T follicular helper cell (primary cell): Measurements from ENCODE around the gene SOX30.
A peak's percentile ranks its signal among the peaks of the same experiment; 100 is the strongest.

Experiments used
- DNase-seq: peaks from one replicate; pipeline ENCODE4 v3.0.0-alpha.2; 2020; ENCODE audit warnings: low read depth

Gene SOX30

DNA sequence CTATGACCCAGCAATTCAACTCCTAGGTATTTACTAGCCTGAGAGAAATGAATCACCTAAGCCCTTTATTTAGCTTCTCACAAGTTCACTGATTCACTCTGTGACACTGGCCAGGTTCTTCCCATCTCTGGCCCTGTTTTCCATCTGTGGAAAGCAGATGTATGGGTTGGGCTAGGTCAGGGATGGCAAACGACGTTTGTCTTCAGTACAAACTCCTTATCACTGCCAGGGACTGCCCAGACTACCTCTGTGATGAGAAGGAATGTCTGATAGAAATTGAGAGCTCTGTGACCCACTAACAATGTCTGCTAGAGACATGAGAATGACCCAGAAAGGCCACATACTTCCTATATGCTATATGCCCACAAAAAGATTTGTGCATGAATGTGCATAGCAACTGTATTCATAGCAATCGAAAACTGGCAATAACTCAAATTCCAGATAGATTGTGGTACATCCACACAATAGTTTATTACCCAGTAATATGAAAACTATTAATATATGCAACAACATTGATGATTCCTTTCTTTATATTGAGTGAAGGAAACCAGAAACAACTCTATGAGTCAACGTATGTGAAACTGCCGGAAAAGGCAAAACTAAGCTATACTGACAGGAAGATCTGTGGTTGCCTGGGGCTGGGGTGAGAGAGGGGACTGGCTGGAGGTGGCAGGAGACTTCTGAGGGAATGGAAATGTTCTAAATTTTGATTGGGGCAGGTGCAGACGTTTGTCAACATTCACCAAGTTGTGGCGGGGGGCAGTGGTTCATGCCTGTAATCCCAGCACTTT, 44.7 kb downstream of the SOX30 start:
- peak; percentile 42 for DNase-seq

DNA sequence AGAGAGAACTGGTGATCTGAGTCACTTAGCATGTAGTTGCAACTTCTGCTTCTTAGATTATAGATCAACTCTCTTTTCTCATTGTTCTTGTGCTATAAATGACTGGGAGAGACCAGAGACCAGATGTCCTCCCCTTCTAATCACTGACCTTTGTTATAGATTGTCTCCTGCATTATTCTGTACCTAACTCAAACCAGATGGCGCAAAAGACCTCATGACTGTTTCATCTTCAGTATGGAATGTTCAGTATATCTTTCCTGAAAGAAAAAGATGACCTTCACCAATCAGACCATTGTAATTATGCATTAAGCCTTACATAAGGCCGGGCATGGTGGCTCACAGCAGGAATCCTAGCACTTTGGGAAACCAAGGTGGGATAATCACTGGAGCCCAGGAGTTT, 46.2 kb downstream of the SOX30 start:
- no peak for DNase-seq

DNA sequence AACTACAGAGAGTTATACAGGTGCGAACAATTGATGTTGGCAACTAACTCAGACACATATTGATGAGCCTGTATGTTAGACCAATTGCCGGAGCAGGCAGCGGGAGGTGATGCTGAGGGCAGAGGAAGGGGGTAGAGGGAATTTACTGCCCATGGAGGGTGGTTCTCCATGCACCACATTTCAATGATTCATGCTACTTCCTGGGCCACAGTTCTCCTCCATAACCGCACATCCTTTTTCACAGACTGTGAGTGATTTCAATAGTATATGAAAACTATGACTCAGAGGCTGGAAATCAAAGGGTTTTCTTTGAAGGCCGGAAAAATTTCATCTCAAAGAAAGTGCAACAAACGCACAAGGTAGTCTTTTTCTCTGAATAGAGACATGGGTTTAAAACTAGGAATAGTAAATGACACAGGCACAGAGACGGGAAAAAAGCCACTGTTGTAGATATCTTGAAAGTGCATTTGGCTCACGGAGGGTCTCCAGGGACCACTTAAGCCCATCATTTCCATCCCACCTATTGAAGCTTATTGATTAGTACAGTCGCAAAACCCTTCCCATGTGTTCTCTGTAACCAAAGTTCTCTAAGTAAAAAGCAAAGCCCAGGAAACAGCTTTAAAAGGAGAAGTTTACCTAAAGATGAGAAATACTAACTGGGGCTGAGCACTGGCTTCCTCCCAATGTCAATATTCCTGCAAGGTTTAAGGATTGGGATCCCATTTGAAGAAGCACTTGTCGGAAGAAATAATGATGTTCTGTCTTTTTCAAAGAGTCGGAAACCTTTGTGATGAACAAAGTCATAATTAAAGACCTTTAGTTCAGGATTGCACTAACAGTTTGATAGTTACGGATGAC, 48.7 kb downstream of the SOX30 start:
- peak; percentile 58 for DNase-seq

DNA sequence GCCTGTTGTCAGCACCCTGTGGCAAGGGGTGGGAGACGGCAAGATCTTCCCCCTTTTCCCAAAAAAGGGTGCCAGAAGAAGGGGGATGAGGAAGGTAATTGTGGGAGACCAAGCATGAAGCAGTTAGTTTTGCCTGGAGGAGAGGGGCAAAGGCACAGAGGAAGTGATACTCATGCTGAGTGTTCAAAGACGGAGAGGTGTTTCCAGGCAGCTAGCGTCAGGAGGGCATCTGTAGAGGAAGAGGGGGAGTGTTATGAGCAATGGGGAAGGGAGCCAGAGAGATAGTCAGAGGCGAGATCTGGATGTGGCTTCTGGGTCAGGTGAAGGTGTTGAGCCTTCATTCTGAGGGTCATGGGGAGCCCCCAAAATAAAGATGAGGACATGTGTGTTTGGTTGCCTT, 49.7 kb downstream of the SOX30 start:
- DNase-seq, result no peak

- no peak for DNase-seq
Measured at GRCh38 chr5:157600252-157600651, 52.0 kb downstream of the SOX30 start.

- DNase-seq, result no peak
Measured at GRCh38 chr5:157599565-157599964, 52.7 kb downstream of the SOX30 start.

GRCh38 chr5:157598350-157598936, 53.8 kb downstream of the SOX30 start:
- no peak for DNase-seq

DNA sequence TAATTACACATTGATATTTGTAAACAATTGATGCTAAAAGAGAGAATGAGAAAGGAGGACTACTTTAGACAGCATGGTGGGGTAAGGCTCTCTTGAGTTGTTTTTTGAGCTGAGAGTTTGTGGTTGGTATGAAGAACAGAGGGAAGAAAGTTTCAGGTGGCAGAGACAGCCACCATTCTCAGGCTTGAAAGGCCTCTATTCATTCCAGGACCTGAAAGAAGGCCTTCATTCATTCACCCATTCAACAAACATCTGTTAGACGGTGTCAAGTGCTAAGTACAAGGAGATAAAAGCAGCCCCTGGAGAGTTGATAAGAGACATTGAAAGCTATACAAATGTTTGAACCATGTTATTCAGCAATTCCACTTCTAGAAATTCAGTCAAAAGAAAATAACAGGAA, 55.0 kb downstream of the SOX30 start:
- DNase-seq, result no peak

- no peak for DNase-seq
Measured at GRCh38 chr5:157596487-157596886, 55.8 kb downstream of the SOX30 start.

GRCh38 chr5:157594675-157595459, 57.4 kb downstream of the SOX30 start:
- no peak for DNase-seq

GRCh38 chr5:157594257-157594656, 58.0 kb downstream of the SOX30 start:
- no peak for DNase-seq

DNA sequence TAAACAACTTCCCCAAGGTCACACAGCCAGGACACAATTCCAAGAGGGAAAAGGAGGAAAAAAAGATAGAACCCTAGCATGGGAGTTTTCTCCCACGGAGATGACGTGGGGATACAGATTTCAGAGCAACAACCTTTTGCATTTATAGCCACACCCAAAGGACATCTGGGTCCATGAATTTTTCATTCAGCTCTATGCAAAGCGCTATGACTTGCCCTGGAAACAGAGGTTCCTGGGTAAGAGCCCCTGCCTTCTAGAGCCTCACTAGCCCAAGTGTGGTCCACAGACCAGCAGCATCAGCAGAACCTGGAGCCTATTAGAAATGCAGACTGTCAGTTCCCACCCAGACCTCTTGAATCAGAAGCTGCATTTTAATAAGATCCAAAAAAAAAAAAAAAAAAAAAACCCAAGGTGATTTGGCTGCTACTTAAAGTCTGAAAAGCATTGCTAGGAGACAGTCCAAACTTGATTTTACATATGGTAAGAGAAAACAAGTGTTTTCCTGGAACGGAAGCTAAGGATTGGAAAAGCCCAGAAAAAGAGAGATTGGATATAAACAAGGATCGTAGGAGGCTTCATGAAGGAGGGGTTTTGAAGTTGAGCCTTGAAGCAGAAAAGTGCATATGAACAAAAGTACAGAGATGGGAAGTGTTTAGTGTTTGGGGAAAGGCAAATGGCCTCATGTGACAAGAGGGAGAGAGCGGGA, 59.0 kb downstream of the SOX30 start:
- DNase-seq, result no peak

DNA sequence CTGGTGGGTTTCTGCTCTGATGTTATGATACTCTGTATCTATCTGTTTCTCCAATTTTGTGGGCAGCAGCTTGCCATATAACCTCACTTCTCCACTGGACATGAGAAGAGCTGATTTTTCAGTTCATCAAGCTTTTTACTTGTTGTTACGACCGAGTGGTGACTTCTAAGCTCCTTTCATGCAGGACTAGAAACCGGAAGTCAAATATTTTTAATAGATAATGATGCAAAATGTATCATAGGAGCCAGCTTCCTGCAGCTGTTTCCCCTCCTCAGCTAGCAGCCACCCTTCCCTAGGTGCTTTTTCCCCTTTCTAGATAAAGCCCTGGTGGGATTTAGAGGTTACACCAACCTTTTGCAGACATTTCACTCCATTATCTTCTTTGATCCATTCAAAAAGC, 59.6 kb downstream of the SOX30 start:
- no peak for DNase-seq

GRCh38 chr5:157590478-157590877, 61.8 kb downstream of the SOX30 start:
- no peak for DNase-seq

- DNase-seq, result no peak
Measured at GRCh38 chr5:157584628-157585027, 67.6 kb downstream of the SOX30 start.

DNA sequence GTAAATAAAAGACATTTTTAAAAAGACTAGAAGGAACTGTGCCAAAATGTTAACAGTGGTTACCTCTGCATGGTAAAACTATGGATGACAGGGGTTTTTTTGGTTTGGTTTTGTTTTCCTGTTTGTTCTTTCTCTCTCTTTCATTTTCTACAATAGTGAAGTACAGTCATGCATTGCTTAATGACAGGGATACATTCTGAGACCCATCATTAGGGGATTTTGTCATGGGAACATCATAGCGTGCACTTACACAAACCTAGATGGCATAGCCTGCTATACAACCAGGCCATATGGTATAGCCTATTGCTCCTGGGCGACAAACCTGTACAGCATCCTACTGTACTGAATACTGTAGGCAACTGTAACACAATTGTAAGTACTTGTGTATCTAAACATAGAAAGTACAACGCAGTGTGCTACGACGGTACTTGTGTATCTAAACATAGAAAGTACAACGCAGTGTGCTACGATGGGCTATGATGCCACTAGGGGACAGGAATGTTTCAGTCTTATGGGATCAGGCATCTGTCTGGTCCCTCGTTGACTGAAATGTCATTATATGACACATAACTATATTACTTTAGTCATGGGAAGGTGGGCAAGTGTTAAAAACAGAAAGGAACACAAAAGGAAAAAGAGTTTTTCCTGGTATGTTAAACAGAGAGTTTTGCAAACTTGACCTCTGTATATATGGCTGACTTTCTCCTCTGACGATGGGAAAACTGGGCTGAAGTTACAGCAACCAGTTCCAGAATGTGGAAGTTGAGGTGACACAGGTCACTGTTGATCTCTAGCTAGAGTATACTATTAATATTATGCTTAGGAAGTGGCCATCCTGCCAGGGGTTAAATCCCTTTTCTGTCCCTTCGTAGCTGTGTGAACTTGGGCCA, 69.3 kb downstream of the SOX30 start:
- DNase-seq, result no peak

GRCh38 chr5:157581901-157582300, 70.3 kb downstream of the SOX30 start:
- no peak for DNase-seq

- no peak for DNase-seq
Measured at GRCh38 chr5:157578079-157578780, 74.0 kb downstream of the SOX30 start.

DNA sequence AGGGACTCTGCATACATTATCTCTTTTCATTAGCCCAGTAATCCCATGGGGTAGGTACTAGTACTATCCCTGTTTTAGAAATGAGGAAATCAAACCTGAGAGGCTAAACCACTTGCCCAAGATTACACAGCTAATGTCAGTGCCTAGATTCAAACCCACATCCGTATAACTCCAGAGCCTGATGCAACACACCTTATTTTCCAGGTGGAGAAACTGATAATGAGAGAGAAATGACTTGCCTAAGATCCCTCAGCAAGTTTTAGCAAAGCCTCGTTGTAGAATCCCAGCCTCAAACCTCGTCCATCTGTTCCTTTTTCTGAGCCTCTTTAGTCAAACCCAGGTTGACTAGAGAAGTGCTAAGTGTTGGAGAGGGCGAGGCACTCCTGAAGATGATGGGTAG, 75.6 kb downstream of the SOX30 start:
- no peak for DNase-seq
